Liver (tissue), 9 donors: ENCODE data around the gene NAA80. TPM values are rescaled to one million over a fixed set of nuclear protein-coding genes. Genes with fewer than 3 reads are reported as not detected.

Experiments
- DNase-seq: peaks from one replicate; pipeline ENCODE4 v3.0.0-alpha.2; 2017; ENCODE audit warnings: low spot score
- H3K27ac ChIP-seq, 2 donors: one replicate each; pipeline ENCODE4 v1.7.0; 2013; ENCODE audit warnings: inconsistent platforms in 2 of 2, low read length in 2 of 2, control low read depth in 1 of 2, low read depth in 1 of 2, mild to moderate bottlenecking in 1 of 2
- H3K27me3 ChIP-seq, 4 donors: one replicate each; pipeline versions ENCODE4 v1.6.1 to v1.7.0; 2013; ENCODE audit warnings: low read length in 3 of 4, inconsistent platforms in 1 of 4, mild to moderate bottlenecking in 1 of 4, moderate library complexity in 1 of 4; ENCODE audit not compliant: control insufficient read depth in 4 of 4, insufficient read depth in 4 of 4
- H3K36me3 ChIP-seq, 4 donors: one replicate each; pipeline versions ENCODE4 v1.6.1 to v1.7.0; 2013; ENCODE audit warnings: low read length in 3 of 4, mild to moderate bottlenecking in 3 of 4, low read depth in 1 of 4, moderate library complexity in 1 of 4; ENCODE audit not compliant: control insufficient read depth in 4 of 4, insufficient read depth in 3 of 4
- H3K4me1 ChIP-seq, 4 donors: one replicate each; pipeline versions ENCODE4 v1.6.1 to v1.7.0; 2013; ENCODE audit warnings: low read length in 3 of 4, mild to moderate bottlenecking in 3 of 4, moderate library complexity in 1 of 4; ENCODE audit not compliant: control insufficient read depth in 4 of 4, insufficient read depth in 4 of 4
- H3K4me3 ChIP-seq, 3 donors: one replicate each; pipeline versions ENCODE4 v1.6.1 to v1.7.0; 2013; ENCODE audit warnings: low read length in 3 of 3, control low read depth in 1 of 3, low read depth in 1 of 3, mild to moderate bottlenecking in 1 of 3
- H3K9ac ChIP-seq, 2 donors: one replicate each; pipeline ENCODE4 v1.7.0; 2013; ENCODE audit warnings: low read length in 2 of 2, mild to moderate bottlenecking in 2 of 2, moderate library complexity in 2 of 2, control low read depth in 1 of 2, low read depth in 1 of 2
- H3K9me3 ChIP-seq, 4 donors: one replicate each; pipeline versions ENCODE4 v1.6.1 to v1.7.0; 2013; ENCODE audit warnings: low read length in 3 of 4; ENCODE audit not compliant: control insufficient read depth in 4 of 4
- CTCF ChIP-seq: fragments of 150-350 bp; IDR thresholded peaks from 2 replicates; pipeline ENCODE4 v1.5.1; 2017; ENCODE audit warnings: improper control_type of control experiment, low read depth, low read length; ENCODE audit not compliant: missing input control
- FOXA1 ChIP-seq: IDR thresholded peaks from 2 replicates; pipeline ENCODE4 v1.6.1; 2016; ENCODE audit warnings: antibody characterized with exemption
- GABPA ChIP-seq, 2 donors: IDR thresholded peaks in 1 of 2; conservative IDR thresholded peaks in 1 of 2; 2 replicates each; pipeline ENCODE4 v1.6.1; 2016; ENCODE audit warnings: antibody characterized with exemption in 2 of 2, mild to moderate bottlenecking in 1 of 2, moderate library complexity in 1 of 2
- HNF4G ChIP-seq: IDR thresholded peaks from 2 replicates; pipeline ENCODE4 v1.6.1; 2016; ENCODE audit warnings: antibody characterized with exemption
- MAX ChIP-seq: IDR thresholded peaks from 2 replicates; pipeline ENCODE4 v1.6.1; 2016; ENCODE audit warnings: antibody characterized with exemption
- NR2F2 ChIP-seq: IDR thresholded peaks from 2 replicates; pipeline ENCODE4 v1.6.1; 2016; ENCODE audit warnings: antibody characterized with exemption
- RAD21 ChIP-seq, 2 donors: IDR thresholded peaks; 2 replicates each; pipeline ENCODE4 v1.6.1; 2016; ENCODE audit warnings: antibody characterized with exemption in 2 of 2, mild to moderate bottlenecking in 2 of 2
- RXRA ChIP-seq, 2 donors: IDR thresholded peaks; 2 replicates each; pipeline ENCODE4 v1.6.1; 2017 to 2018; ENCODE audit warnings: antibody characterized with exemption in 2 of 2, mild to moderate bottlenecking in 1 of 2
- SP1 ChIP-seq: IDR thresholded peaks from 2 replicates; pipeline ENCODE4 v1.6.1; 2018; ENCODE audit warnings: antibody characterized with exemption, mild to moderate bottlenecking
- TAF1 ChIP-seq: conservative IDR thresholded peaks from 2 replicates; pipeline ENCODE4 v1.6.1; 2016; ENCODE audit warnings: antibody characterized with exemption, mild to moderate bottlenecking
- YY1 ChIP-seq: IDR thresholded peaks from 2 replicates; pipeline ENCODE4 v1.6.1; 2016; ENCODE audit warnings: antibody characterized with exemption, mild to moderate bottlenecking
- WGBS: extraction: QIAGEN DNeasy Blood & Tissue Kit; methylation state at CpG from one replicate; pipeline ENCODE4 v1.1.7; 2013; 5-methylcytosine and 5-hydroxymethylcytosine counted together
- polyA plus RNA-seq, 2 donors: library from polyadenylated mRNA; stranded (reverse) in 1 of 2; unstranded in 1 of 2; fragments of 200-250 nt in 1 of 2; fragments of >200 nt in 1 of 2; fragmentation: Nextera tagmentation in 1 of 2; extraction: Ambion mirVana in 1 of 2; gene quantifications; one replicate each; pipeline versions ENCODE4 v1.2.1 to v1.2.3, GENCODE V29; 2013 to 2015
- total RNA-seq, 2 donors: library from RNA; depleted of rRNA; stranded (reverse); fragments of >200 nt; gene quantifications; one replicate each; pipeline ENCODE4 v1.2.3, GENCODE V29; 2014
- donor health status: healthy.
- donor health status: healthy.
- donor health status: healthy.
- donor health status: healthy.
- donor health status: healthy.

Gene NAA80
- total and polyA plus RNA-seq, 4 donors, result 1.6 to 5.5 (median 2.0) TPM

GRCh38 chr3:50248387-50248786 lies 50.8 kb downstream of the NAA80 start:
- 45% methylated on average over 3 of the region's 3 CpGs for WGBS
- peaks cover 6 to 72% (median 53%) of the 10 kb centered on the region in 4 donors for H3K4me1 ChIP-seq
- no peak for DNase-seq
- no peaks in the 10 kb centered on the region for H3K9me3 ChIP-seq
- no peak overlapping the region for H3K4me3 ChIP-seq
- peak overlapping the region; percentile 5 to 74 for H3K27ac ChIP-seq
- H3K27me3 ChIP-seq, result no peaks in the 10 kb centered on the region
- TF ChIP-seq NR2F2 (no peak), RXRA (IDR thresholded peaks at IDR 0.05) (no peak), TAF1 (no peak), RAD21 (IDR thresholded peaks at IDR 0.05) (no peak), YY1 (no peak), HNF4G (no peak), MAX (no peak), SP1 (no peak), GABPA (IDR thresholded peaks at IDR 0.05 in 1 of 2, conservative IDR thresholded peaks at IDR 0.05 in 1 of 2) (no peak), FOXA1 (no peak), CTCF (no peak)
- H3K9ac ChIP-seq, result no peak overlapping the region
- peaks cover 0 to 9% (median 5%) of the 10 kb centered on the region in 4 donors for H3K36me3 ChIP-seq

DNA sequence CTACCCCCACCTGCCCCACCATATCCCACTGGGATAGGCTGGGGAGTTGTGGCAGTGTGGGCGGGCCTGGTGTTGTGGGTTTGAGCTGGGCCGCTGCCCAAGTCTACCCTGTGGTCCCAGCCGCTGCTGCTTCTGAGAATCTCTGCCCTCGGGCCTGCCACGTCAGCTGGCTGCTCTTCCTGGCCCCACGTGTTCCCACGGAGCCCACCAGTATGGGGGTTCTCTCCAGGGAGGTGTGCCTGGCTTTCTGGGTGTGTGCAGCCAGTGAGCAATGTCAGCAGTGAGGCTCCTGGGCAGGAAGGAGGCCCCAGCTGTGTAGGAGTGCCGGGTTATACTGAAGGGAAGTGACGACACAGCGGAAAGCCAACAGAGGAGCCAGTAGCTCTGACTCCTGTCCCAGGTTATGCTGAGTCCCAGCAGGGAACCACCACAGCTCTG lies 52.7 kb downstream of the NAA80 start:
- H3K27ac ChIP-seq, result peak overlapping the region; percentile 72 to 77
- no peaks in the 10 kb centered on the region for H3K27me3 ChIP-seq
- H3K36me3 ChIP-seq, result no peaks in the 10 kb centered on the region
- 50% methylated on average over 10 of the region's 10 CpGs for WGBS
- H3K9ac ChIP-seq, result no peak overlapping the region
- H3K4me3 ChIP-seq, result no peak overlapping the region
- H3K4me1 ChIP-seq, result peaks cover 7 to 84% (median 65%) of the 10 kb centered on the region in 4 donors
- no peak for TF ChIP-seq FOXA1
- no peak for TF ChIP-seq NR2F2
- peak in 1 of 2 donors; percentile 58 for TF ChIP-seq GABPA (IDR thresholded peaks at IDR 0.05 in 1 of 2, conservative IDR thresholded peaks at IDR 0.05 in 1 of 2)
- no peak for DNase-seq
- no peaks in the 10 kb centered on the region for H3K9me3 ChIP-seq

Other genes starting within 250 kb of the NAA80 start
- 100 to 1,000 TPM in 1 of 2 donors, 10 to 100 TPM in 1; 94.0 to 142 TPM for gene RBM5, start 210.5 kb downstream of the NAA80 start, total RNA-seq
- 10 to 100 TPM; 21.2 to 34.5 TPM for gene RBM5, start 210.5 kb downstream of the NAA80 start, polyA plus RNA-seq
- gene SEMA3F, start 144.1 kb downstream of the NAA80 start, total RNA-seq, result 1 to 10 TPM; 1.6 to 4.8 TPM
- gene SEMA3F, start 144.1 kb downstream of the NAA80 start, polyA plus RNA-seq, result 1 to 10 TPM in 1 of 2 donors, under 1 TPM in 1; 0.60 to 2.7 TPM
- under 1 TPM in 1 of 2 donors, not detected in 1; 0.08 TPM for gene GNAT1, start 107.8 kb downstream of the NAA80 start, total RNA-seq
- not detected for gene GNAT1, start 107.8 kb downstream of the NAA80 start, polyA plus RNA-seq
- gene SLC38A3, start 94.1 kb downstream of the NAA80 start, total RNA-seq, result 100 to 1,000 TPM in 1 of 2 donors, 10 to 100 TPM in 1; 98.1 to 166 TPM
- 100 to 1,000 TPM; 114 to 180 TPM for gene SLC38A3, start 94.1 kb downstream of the NAA80 start, polyA plus RNA-seq
- gene GNAI2, start 63.2 kb downstream of the NAA80 start, total RNA-seq, result 10 to 100 TPM; 58.3 to 65.0 TPM
- 10 to 100 TPM; 59.5 to 86.3 TPM for gene GNAI2, start 63.2 kb downstream of the NAA80 start, polyA plus RNA-seq
- gene SEMA3B, start 30.3 kb downstream of the NAA80 start, total RNA-seq, result 1 to 10 TPM in 1 of 2 donors, under 1 TPM in 1; 0.56 to 1.5 TPM
- gene SEMA3B, start 30.3 kb downstream of the NAA80 start, polyA plus RNA-seq, result 1 to 10 TPM in 1 of 2 donors, under 1 TPM in 1; 0.40 to 1.3 TPM
- under 1 TPM in 1 of 2 donors, not detected in 1; 0.08 TPM for gene LSMEM2, start 20.3 kb downstream of the NAA80 start, total RNA-seq
- gene LSMEM2, start 20.3 kb downstream of the NAA80 start, polyA plus RNA-seq, result under 1 TPM in 1 of 2 donors, not detected in 1; 0.03 TPM
- gene IFRD2, start 7.0 kb downstream of the NAA80 start, total RNA-seq, result 10 to 100 TPM; 55.7 to 66.1 TPM
- 10 to 100 TPM; 60.3 to 91.2 TPM for gene IFRD2, start 7.0 kb downstream of the NAA80 start, polyA plus RNA-seq
- 1 to 10 TPM; 1.9 to 6.6 TPM for gene HYAL3, start within 50 bp of the NAA80 start, total RNA-seq
- 1 to 10 TPM; 1.8 to 2.0 TPM for gene HYAL3, start within 50 bp of the NAA80 start, polyA plus RNA-seq
- 100 to 1,000 TPM in 1 of 2 donors, 10 to 100 TPM in 1; 87.6 to 155 TPM for gene HYAL1, start 4.2 kb upstream of the NAA80 start, total RNA-seq
- 100 to 1,000 TPM in 1 of 2 donors, 10 to 100 TPM in 1; 82.3 to 156 TPM for gene HYAL1, start 4.2 kb upstream of the NAA80 start, polyA plus RNA-seq
- 10 to 100 TPM; 33.5 to 57.6 TPM for gene HYAL2, start 23.3 kb upstream of the NAA80 start, total RNA-seq
- 10 to 100 TPM; 19.5 to 32.9 TPM for gene HYAL2, start 23.3 kb upstream of the NAA80 start, polyA plus RNA-seq
- 10 to 100 TPM; 12.7 to 14.3 TPM for gene TUSC2, start 28.8 kb upstream of the NAA80 start, total RNA-seq
- gene TUSC2, start 28.8 kb upstream of the NAA80 start, polyA plus RNA-seq, result 10 to 100 TPM; 29.0 to 37.7 TPM
- gene RASSF1, start 41.4 kb upstream of the NAA80 start, total RNA-seq, result 10 to 100 TPM; 12.2 to 13.2 TPM
- gene RASSF1, start 41.4 kb upstream of the NAA80 start, polyA plus RNA-seq, result 10 to 100 TPM in 1 of 2 donors, 1 to 10 TPM in 1; 6.5 to 10.3 TPM
- gene ZMYND10, start 46.3 kb upstream of the NAA80 start, total RNA-seq, result under 1 TPM; 0.09 to 0.75 TPM
- gene ZMYND10, start 46.3 kb upstream of the NAA80 start, polyA plus RNA-seq, result under 1 TPM; 0.23 to 0.31 TPM
- gene NPRL2, start 51.4 kb upstream of the NAA80 start, total RNA-seq, result 10 to 100 TPM; 11.3 to 17.3 TPM
- 10 to 100 TPM; 11.4 to 16.6 TPM for gene NPRL2, start 51.4 kb upstream of the NAA80 start, polyA plus RNA-seq
- 10 to 100 TPM; 12.3 to 16.0 TPM for gene CYB561D2, start 51.5 kb upstream of the NAA80 start, total RNA-seq
- gene CYB561D2, start 51.5 kb upstream of the NAA80 start, polyA plus RNA-seq, result 10 to 100 TPM; 28.2 TPM
- gene TMEM115, start 60.1 kb upstream of the NAA80 start, total RNA-seq, result 10 to 100 TPM; 18.6 to 20.2 TPM
- 10 to 100 TPM; 19.4 to 23.0 TPM for gene TMEM115, start 60.1 kb upstream of the NAA80 start, polyA plus RNA-seq
- under 1 TPM; 0.17 to 0.19 TPM for gene CACNA2D2, start 204.2 kb upstream of the NAA80 start, total RNA-seq
- gene CACNA2D2, start 204.2 kb upstream of the NAA80 start, polyA plus RNA-seq, result under 1 TPM; 0.10 to 0.14 TPM